H4 (cell line): ENCODE data around the gene PCBP1. TPM values are rescaled to one million over a fixed set of nuclear protein-coding genes. Genes with fewer than 3 reads are reported as not detected.
"Not testable (repeated sequence)": the region's sequence is repeated elsewhere in the genome, so short reads cannot be mapped to it uniquely, and the experiment has no call there.

Source experiments
- DNase-seq: peaks from one replicate; pipeline ENCODE4 v3.0.0-alpha.2; 2015; ENCODE audit warnings: low spot score
- total RNA-seq: library from RNA; depleted of rRNA; stranded (reverse); fragments of >200 nt; shearing (Covaris generic); gene quantifications from 2 replicates; pipeline ENCODE4 v1.2.3, GENCODE V29; 2014; rRNA removed

The PCBP1 gene
- total RNA-seq, 1 experiment from 2014 or later = 23.2 TPM

- DNase-seq = peak; percentile 39
Observed at GRCh38 chr2:70123051-70123828, 36.0 kb downstream of the PCBP1 start.

GRCh38 chr2:70123829-70124116 lies 36.5 kb downstream of the PCBP1 start:
- DNase-seq = no peak

GRCh38 chr2:70124983-70125480 lies 37.8 kb downstream of the PCBP1 start:
- no peak for DNase-seq

- no peak for DNase-seq
Observed at GRCh38 chr2:70125498-70125898, 38.2 kb downstream of the PCBP1 start.

- DNase-seq = no peak
Observed at GRCh38 chr2:70126413-70126812, 39.1 kb downstream of the PCBP1 start.

- no peak for DNase-seq
Observed at GRCh38 chr2:70128005-70128404, 40.7 kb downstream of the PCBP1 start.

GRCh38 chr2:70131344-70132143 lies 44.3 kb downstream of the PCBP1 start:
- DNase-seq = not testable (repeated sequence)

GRCh38 chr2:70132244-70133126 lies 45.2 kb downstream of the PCBP1 start:
- no peak for DNase-seq

- no peak for DNase-seq
Observed at GRCh38 chr2:70133127-70133452, 45.8 kb downstream of the PCBP1 start.

GRCh38 chr2:70133491-70134322 lies 46.4 kb downstream of the PCBP1 start:
- DNase-seq = no peak

GRCh38 chr2:70134323-70134983 lies 47.2 kb downstream of the PCBP1 start:
- DNase-seq = not testable (repeated sequence)

Other genes with a start within 250 kb of the PCBP1 start
- gene SNRNP27, start 193.5 kb upstream of the PCBP1 start, total RNA-seq = 62.8 and 63.7 TPM in 2 replicates
- 0.94 and 1.6 TPM in 2 replicates for gene MXD1, start 172.4 kb upstream of the PCBP1 start, total RNA-seq
- gene ASPRV1, start 125.8 kb upstream of the PCBP1 start, total RNA-seq = 0.23 TPM in 1 of 2 replicates, not detected in the other
- 8.6 and 10.2 TPM in 2 replicates for gene C2orf42, start 103.5 kb downstream of the PCBP1 start, total RNA-seq
- gene TIA1, start 161.2 kb downstream of the PCBP1 start, total RNA-seq = 47.2 and 52.4 TPM in 2 replicates
- 22.0 and 22.4 TPM in 2 replicates for gene PCYOX1, start 170.7 kb downstream of the PCBP1 start, total RNA-seq
- gene SNRPG, start 206.3 kb downstream of the PCBP1 start, total RNA-seq = 375 and 382 TPM in 2 replicates
- gene FAM136A, start 214.6 kb downstream of the PCBP1 start, total RNA-seq = 50.4 and 60.7 TPM in 2 replicates